Mesenchymal stem cell (in vitro differentiated cells and primary cell): ENCODE measurements around the gene SHC3.
A peak's percentile ranks its signal among the peaks of the same experiment; 100 is the strongest.

Source experiments
- DNase-seq: peaks from one replicate; pipeline ENCODE4 v3.0.0-alpha.2; 2013
- H2AFZ ChIP-seq: one replicate; pipeline ENCODE4 v1.6.1; 2013; ENCODE audit warnings: low read depth, mild to moderate bottlenecking, control low read depth, inconsistent platforms, low read length, moderate library complexity
- H2AK5ac ChIP-seq: 2 replicates; pipeline ENCODE4 v1.6.1; 2013; ENCODE audit warnings: low read length, moderate library complexity, mild to moderate bottlenecking, inconsistent platforms; ENCODE audit not compliant: severe bottlenecking
- H2BK120ac ChIP-seq: one replicate; pipeline ENCODE4 v1.6.1; 2013; ENCODE audit warnings: low read depth, mild to moderate bottlenecking, inconsistent platforms, low read length, moderate library complexity
- H2BK12ac ChIP-seq, 2 experiments: one replicate each; pipeline ENCODE4 v1.6.1; 2013; ENCODE audit warnings: inconsistent platforms in 2 of 2, low read length in 2 of 2, mild to moderate bottlenecking in 2 of 2, moderate library complexity in 2 of 2, control low read depth in 1 of 2
- H2BK15ac ChIP-seq: one replicate; pipeline ENCODE4 v1.6.1; 2013; ENCODE audit warnings: mild to moderate bottlenecking, low read depth, inconsistent platforms; ENCODE audit not compliant: poor library complexity, severe bottlenecking
- H2BK5ac ChIP-seq: 2 replicates; pipeline ENCODE4 v1.6.1; 2013; ENCODE audit warnings: low read depth, mild to moderate bottlenecking, low read length, control low read depth, inconsistent platforms; ENCODE audit not compliant: poor library complexity, severe bottlenecking
- H3K14ac ChIP-seq, 2 experiments: one replicate each; pipeline ENCODE4 v1.6.1; 2013; ENCODE audit warnings: inconsistent platforms in 2 of 2, low read length in 2 of 2, control low read depth in 1 of 2, mild to moderate bottlenecking in 1 of 2, moderate library complexity in 1 of 2
- H3K18ac ChIP-seq, 2 experiments: one replicate each; pipeline ENCODE4 v1.6.1; 2013; ENCODE audit warnings: inconsistent platforms in 2 of 2, low read length in 2 of 2, control low read depth in 1 of 2, low read depth in 1 of 2, mild to moderate bottlenecking in 1 of 2
- H3K23ac ChIP-seq, 2 experiments: one replicate each; pipeline ENCODE4 v1.6.1; 2013; ENCODE audit warnings: inconsistent platforms in 2 of 2, low read length in 2 of 2, mild to moderate bottlenecking in 2 of 2, moderate library complexity in 2 of 2, control low read depth in 1 of 2
- H3K27ac ChIP-seq: 2 replicates; pipeline ENCODE4 v1.5.1; 2013; ENCODE audit warnings: mild to moderate bottlenecking, moderate library complexity, low read length, control low read depth, inconsistent platforms; ENCODE audit not compliant: poor library complexity, severe bottlenecking
- H3K27me3 ChIP-seq, 2 experiments: 2 replicates each; pipeline versions ENCODE4 v1.6.1 to v1.7.0; 2013; ENCODE audit warnings: low read length in 2 of 2, mild to moderate bottlenecking in 2 of 2, moderate library complexity in 2 of 2, control low read depth in 1 of 2, inconsistent platforms in 1 of 2; ENCODE audit not compliant: control insufficient read depth in 1 of 2, insufficient read depth in 1 of 2
- H3K36me3 ChIP-seq, 2 experiments: 2 replicates each; pipeline versions ENCODE4 v1.6.1 to v1.7.0; 2013; ENCODE audit warnings: low read length in 2 of 2, control low read depth in 1 of 2, inconsistent platforms in 1 of 2, low read depth in 1 of 2, mild to moderate bottlenecking in 1 of 2; ENCODE audit not compliant: insufficient read depth in 2 of 2, control insufficient read depth in 1 of 2
- H3K4ac ChIP-seq, 2 experiments: one replicate each; pipeline ENCODE4 v1.6.1; 2013; ENCODE audit warnings: inconsistent platforms in 2 of 2, low read length in 2 of 2, mild to moderate bottlenecking in 2 of 2, moderate library complexity in 2 of 2, control low read depth in 1 of 2, low read depth in 1 of 2
- H3K4me1 ChIP-seq: 2 replicates; pipeline ENCODE4 v1.6.1; 2013; ENCODE audit warnings: low read depth, low read length, control low read depth; ENCODE audit not compliant: control insufficient read depth, insufficient read depth
- H3K4me2 ChIP-seq: 2 replicates; pipeline ENCODE4 v1.6.1; 2013; ENCODE audit warnings: low read length, mild to moderate bottlenecking, inconsistent platforms; ENCODE audit not compliant: poor library complexity, severe bottlenecking
- H3K4me3 ChIP-seq, 2 experiments: 2 replicates each; pipeline versions ENCODE4 v1.5.1 to v1.7.0; 2013; ENCODE audit warnings: low read length in 2 of 2, mild to moderate bottlenecking in 2 of 2, control low read depth in 1 of 2, low read depth in 1 of 2; ENCODE audit not compliant: insufficient read depth in 1 of 2
- H3K79me1 ChIP-seq: replicated peaks from 2 replicates; pipeline ENCODE4 v1.6.1; 2013; ENCODE audit warnings: mild to moderate bottlenecking, control low read depth, low read length, inconsistent platforms; ENCODE audit not compliant: poor library complexity, severe bottlenecking
- H3K9ac ChIP-seq: 2 replicates; pipeline ENCODE4 v1.7.0; 2013; ENCODE audit warnings: mild to moderate bottlenecking, low read length, moderate library complexity
- H3K9me3 ChIP-seq: 2 replicates; pipeline ENCODE4 v1.7.0; 2013; ENCODE audit warnings: mild to moderate bottlenecking, low read length; ENCODE audit not compliant: control insufficient read depth
- H4K8ac ChIP-seq: one replicate; pipeline ENCODE4 v1.6.1; 2013; ENCODE audit warnings: inconsistent platforms, mild to moderate bottlenecking, low read length, moderate library complexity
- H4K91ac ChIP-seq: one replicate; pipeline ENCODE4 v1.6.1; 2013; ENCODE audit warnings: mild to moderate bottlenecking, low read length, inconsistent platforms
- WGBS: methylation state at CpG from one replicate; pipeline ENCODE4 v1.1.7; 2013; ENCODE audit warnings: mixed read lengths; 5-methylcytosine and 5-hydroxymethylcytosine counted together

Gene SHC3

DNA sequence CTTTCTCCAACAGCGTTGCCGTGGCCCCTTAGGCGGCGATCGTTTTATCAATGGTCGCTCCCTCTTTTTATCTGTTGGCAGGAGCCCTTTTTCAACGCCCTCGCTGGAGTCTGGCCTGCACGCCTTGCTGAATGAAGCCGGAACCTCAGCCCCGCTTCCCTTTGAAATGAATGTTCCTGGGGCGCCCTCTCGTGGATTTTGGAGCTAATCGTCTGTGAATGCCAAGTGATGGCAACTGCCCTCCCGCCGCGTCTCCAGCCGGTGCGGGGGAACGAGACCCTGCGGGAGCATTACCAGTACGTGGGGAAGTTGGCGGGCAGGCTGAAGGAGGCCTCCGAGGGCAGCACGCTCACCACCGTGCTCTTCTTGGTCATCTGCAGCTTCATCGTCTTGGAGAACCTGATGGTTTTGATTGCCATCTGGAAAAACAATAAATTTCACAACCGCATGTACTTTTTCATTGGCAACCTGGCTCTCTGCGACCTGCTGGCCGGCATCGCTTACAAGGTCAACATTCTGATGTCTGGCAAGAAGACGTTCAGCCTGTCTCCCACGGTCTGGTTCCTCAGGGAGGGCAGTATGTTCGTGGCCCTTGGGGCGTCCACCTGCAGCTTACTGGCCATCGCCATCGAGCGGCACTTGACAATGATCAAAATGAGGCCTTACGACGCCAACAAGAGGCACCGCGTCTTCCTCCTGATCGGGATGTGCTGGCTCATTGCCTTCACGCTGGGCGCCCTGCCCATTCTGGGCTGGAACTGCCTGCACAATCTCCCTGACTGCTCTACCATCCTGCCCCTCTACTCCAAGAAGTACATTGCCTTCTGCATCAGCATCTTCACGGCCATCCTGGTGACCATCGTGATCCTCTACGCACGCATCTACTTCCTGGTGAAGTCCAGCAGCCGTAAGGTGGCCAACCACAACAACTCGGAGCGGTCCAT, 177.4 kb downstream of the SHC3 start:
- Histone ChIP-seq H2BK120ac (no peak overlapping the region), H3K18ac (peak overlapping the region in 1 of 2 experiments; percentile 85), H4K91ac (peak overlapping the region; percentile 18), H3K4me3 (peak overlapping the region in 1 of 2 experiments; percentile 42), H3K4me1 (peaks cover 10% of the 10 kb centered on the region), H2BK12ac (peak overlapping the region; percentile 53 to 59), H3K23ac (no peak overlapping the region), H3K27me3 (no peaks in the 10 kb centered on the region), H4K8ac (no peak overlapping the region), H2BK15ac (no peak overlapping the region), H3K9me3 (no peaks in the 10 kb centered on the region), H3K4ac (no peak overlapping the region), H3K27ac (no peak overlapping the region), H3K79me1 (peaks cover 7% of the 10 kb centered on the region), H3K14ac (no peak overlapping the region), H3K36me3 (peaks cover 26 to 47% of the 10 kb centered on the region in 2 experiments), H2AFZ (no peak overlapping the region), H3K4me2 (peak overlapping the region; percentile 33), H2BK5ac (no peak overlapping the region), H2AK5ac (no peak overlapping the region), H3K9ac (peak overlapping the region; percentile 65)
- WGBS, result 50% methylated on average over 52 of the region's 52 CpGs
- peak; percentile 83 for DNase-seq

- no peak overlapping the region for H2BK120ac ChIP-seq
- H3K23ac ChIP-seq, result no peak overlapping the region
- H3K4me3 ChIP-seq, result no peak overlapping the region
- no peak overlapping the region for H3K4ac ChIP-seq
- no peak overlapping the region for H4K8ac ChIP-seq
- H3K27me3 ChIP-seq, result no peaks in the 10 kb centered on the region
- peak overlapping the region in 1 of 2 experiments; percentile 84 for H3K18ac ChIP-seq
- H3K36me3 ChIP-seq, result peaks cover 26 to 50% of the 10 kb centered on the region in 2 experiments
- H2AK5ac ChIP-seq, result no peak overlapping the region
- 89% methylated on average over 9 of the region's 9 CpGs for WGBS
- DNase-seq, result no peak
- H3K4me1 ChIP-seq, result peaks cover 10% of the 10 kb centered on the region
- H2AFZ ChIP-seq, result no peak overlapping the region
- no peak overlapping the region for H4K91ac ChIP-seq
- H2BK5ac ChIP-seq, result no peak overlapping the region
- no peak overlapping the region for H3K14ac ChIP-seq
- no peak overlapping the region for H3K4me2 ChIP-seq
- H2BK12ac ChIP-seq, result peak overlapping the region; percentile 29 to 53
- no peak overlapping the region for H3K27ac ChIP-seq
- peak overlapping the region; percentile 65 for H3K9ac ChIP-seq
- H3K79me1 ChIP-seq, result peaks cover 15% of the 10 kb centered on the region
- H3K9me3 ChIP-seq, result no peaks in the 10 kb centered on the region
- H2BK15ac ChIP-seq, result no peak overlapping the region
Measured at GRCh38 chr9:89000371-89000781, 178.2 kb downstream of the SHC3 start.

- H3K4me2 ChIP-seq, result no peak overlapping the region
- H2BK5ac ChIP-seq, result no peak overlapping the region
- no peak overlapping the region for H4K8ac ChIP-seq
- H3K27me3 ChIP-seq, result no peaks in the 10 kb centered on the region
- peak overlapping the region in 1 of 2 experiments; percentile 49 for H2BK12ac ChIP-seq
- H3K18ac ChIP-seq, result peak overlapping the region; percentile 46 to 52
- H3K79me1 ChIP-seq, result peaks cover 22% of the 10 kb centered on the region
- H3K14ac ChIP-seq, result no peak overlapping the region
- no peak overlapping the region for H3K23ac ChIP-seq
- H3K27ac ChIP-seq, result no peak overlapping the region
- H4K91ac ChIP-seq, result no peak overlapping the region
- peak overlapping the region; percentile 9 for H3K9ac ChIP-seq
- H3K4me3 ChIP-seq, result no peak overlapping the region
- peak overlapping the region; percentile 77 for H2BK15ac ChIP-seq
- DNase-seq, result peak; percentile 62
- H3K4me1 ChIP-seq, result peaks cover 10% of the 10 kb centered on the region
- H2BK120ac ChIP-seq, result no peak overlapping the region
- H3K9me3 ChIP-seq, result no peaks in the 10 kb centered on the region
- no peak overlapping the region for H2AFZ ChIP-seq
- WGBS, result 65% methylated on average over 6 of the region's 9 CpGs
- peak overlapping the region; percentile 4 for H2AK5ac ChIP-seq
- no peak overlapping the region for H3K4ac ChIP-seq
- H3K36me3 ChIP-seq, result peaks cover 26 to 47% of the 10 kb centered on the region in 2 experiments
Measured at GRCh38 chr9:88998911-88999310, 179.7 kb downstream of the SHC3 start.

DNA sequence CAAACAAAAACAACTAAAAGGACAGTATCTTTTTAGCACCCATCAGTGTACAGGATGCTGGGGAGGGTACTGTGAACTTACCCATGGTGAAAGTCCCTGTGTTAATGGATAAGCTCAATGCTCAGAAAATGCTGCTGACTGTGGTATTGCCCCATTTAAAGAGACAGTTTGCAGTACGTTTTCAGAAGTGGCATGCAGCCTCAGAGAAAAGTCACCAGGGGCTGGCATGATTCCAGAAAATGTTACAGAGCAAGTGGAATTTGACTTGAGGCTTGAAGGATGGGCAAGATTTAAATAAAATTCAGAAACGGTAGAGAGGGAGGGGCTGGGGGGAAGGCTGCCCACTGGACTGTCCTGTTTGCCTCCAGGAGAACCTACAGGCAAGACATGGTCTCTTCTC, 180.1 kb downstream of the SHC3 start:
- H3K9ac ChIP-seq, result peak overlapping the region; percentile 9
- H3K27ac ChIP-seq, result no peak overlapping the region
- no peak overlapping the region for H3K4me2 ChIP-seq
- peaks cover 26 to 42% of the 10 kb centered on the region in 2 experiments for H3K36me3 ChIP-seq
- no peak overlapping the region for H4K91ac ChIP-seq
- 19% methylated on average over 2 of the region's 2 CpGs for WGBS
- peak overlapping the region in 1 of 2 experiments; percentile 25 for H2BK12ac ChIP-seq
- H3K4me1 ChIP-seq, result peaks cover 11% of the 10 kb centered on the region
- no peak overlapping the region for H2BK5ac ChIP-seq
- H2AK5ac ChIP-seq, result peak overlapping the region; percentile 4
- H3K18ac ChIP-seq, result peak overlapping the region; percentile 46 to 52
- H3K23ac ChIP-seq, result no peak overlapping the region
- no peak overlapping the region for H3K4me3 ChIP-seq
- H2AFZ ChIP-seq, result no peak overlapping the region
- no peak overlapping the region for H2BK120ac ChIP-seq
- peaks cover 25% of the 10 kb centered on the region for H3K79me1 ChIP-seq
- DNase-seq, result peak; percentile 40
- peak overlapping the region; percentile 77 for H2BK15ac ChIP-seq
- H3K4ac ChIP-seq, result no peak overlapping the region
- H4K8ac ChIP-seq, result no peak overlapping the region
- no peaks in the 10 kb centered on the region for H3K9me3 ChIP-seq
- no peak overlapping the region for H3K14ac ChIP-seq
- no peaks in the 10 kb centered on the region for H3K27me3 ChIP-seq
